Chondrocyte (in vitro differentiated cells): ENCODE measurements around the gene APC2. TPM values are rescaled to one million over a fixed set of nuclear protein-coding genes. Genes with fewer than 3 reads are reported as not detected.
"Not testable (repeated sequence)": the region's sequence is repeated elsewhere in the genome, so short reads cannot be mapped to it uniquely, and the experiment has no call there.

Experiments used
- DNase-seq: peaks from one replicate; pipeline ENCODE4 v3.0.0; 2021; ENCODE audit warnings: mixed read lengths, low spot score
- H3K27ac Mint-ChIP-seq: one replicate; pipeline ENCODE4 v1.8.0; 2021; ENCODE audit warnings: mild to moderate bottlenecking, moderate library complexity, mixed read lengths; ENCODE audit not compliant: unreplicated experiment
- H3K27me3 Mint-ChIP-seq: 2 replicates; pipeline ENCODE4 v1.8.0; 2021; ENCODE audit warnings: low read depth, mixed read lengths
- H3K36me3 Mint-ChIP-seq: 2 replicates; pipeline ENCODE4 v1.8.0; 2021; ENCODE audit warnings: low read depth, mixed read lengths
- H3K4me1 Mint-ChIP-seq: 2 replicates; pipeline ENCODE4 v1.8.0; 2021; ENCODE audit warnings: low read depth, mild to moderate bottlenecking, mixed read lengths
- H3K4me3 Mint-ChIP-seq: one replicate; pipeline ENCODE4 v1.8.0; 2021; ENCODE audit warnings: mild to moderate bottlenecking, moderate library complexity, mixed read lengths; ENCODE audit not compliant: unreplicated experiment
- H3K9me3 Mint-ChIP-seq: 2 replicates; pipeline ENCODE4 v1.8.0; 2021; ENCODE audit warnings: low read depth, mixed read lengths
- CTCF ChIP-seq: fragments of 200-600 bp; sonication (generic); IDR thresholded peaks from 2 replicates; pipeline ENCODE4 v1.5.0; 2021; ENCODE audit warnings: antibody characterized with exemption, mild to moderate bottlenecking, moderate library complexity
- total RNA-seq: library from RNA; stranded (reverse); gene quantifications from 3 replicates; pipeline ENCODE4 v1.2.1, GENCODE V29; 2021

Gene APC2
- total RNA-seq, 1 donor from 2014 or later = 3.9 TPM

GRCh38 chr19:1513499-1514294 lies 63.8 kb downstream of the APC2 start:
- DNase-seq = no peak

GRCh38 chr19:1514295-1514661 lies 64.4 kb downstream of the APC2 start:
- Mint-ChIP-seq H3K36me3 (no peaks in the 10 kb centered on the region), H3K4me3 (peak overlapping the region; percentile 25), H3K4me1 (peaks cover 14% of the 10 kb centered on the region), H3K27ac (no peak overlapping the region), H3K27me3 (peaks cover 4% of the 10 kb centered on the region), H3K9me3 (no peaks in the 10 kb centered on the region)
- no peak for TF ChIP-seq CTCF
- DNase-seq = no peak

More at GRCh38 chr19:1513499-1514294, 63.8 kb downstream of the APC2 start:
- H3K4me3 Mint-ChIP-seq = peak overlapping the region; percentile 31
- H3K27me3 Mint-ChIP-seq = peaks cover 4% of the 10 kb centered on the region
- H3K4me1 Mint-ChIP-seq = peaks cover 14% of the 10 kb centered on the region
- no peak overlapping the region for H3K27ac Mint-ChIP-seq
- TF ChIP-seq CTCF = peak; percentile 83
- H3K36me3 Mint-ChIP-seq = no peaks in the 10 kb centered on the region
- H3K9me3 Mint-ChIP-seq = no peaks in the 10 kb centered on the region

GRCh38 chr19:1514986-1515721 lies 65.2 kb downstream of the APC2 start:
- DNase-seq = no peak
- Mint-ChIP-seq H3K27me3 (peaks cover 4% of the 10 kb centered on the region), H3K27ac (no peak overlapping the region), H3K9me3 (no peaks in the 10 kb centered on the region), H3K36me3 (no peaks in the 10 kb centered on the region), H3K4me1 (peaks cover 10% of the 10 kb centered on the region), H3K4me3 (no peak overlapping the region)
- no peak for TF ChIP-seq CTCF

- Mint-ChIP-seq H3K27me3 (peaks cover 4% of the 10 kb centered on the region), H3K27ac (no peak overlapping the region), H3K9me3 (no peaks in the 10 kb centered on the region), H3K4me3 (no peak overlapping the region), H3K4me1 (peaks cover 7% of the 10 kb centered on the region), H3K36me3 (no peaks in the 10 kb centered on the region)
- TF ChIP-seq CTCF = no peak
- DNase-seq = no peak
Observed at GRCh38 chr19:1516395-1516753, 66.5 kb downstream of the APC2 start.

GRCh38 chr19:1518471-1518870 lies 68.5 kb downstream of the APC2 start:
- H3K4me1 Mint-ChIP-seq = no peaks in the 10 kb centered on the region

GRCh38 chr19:1519802-1520201 lies 69.9 kb downstream of the APC2 start:
- DNase-seq = not testable (repeated sequence)

More at GRCh38 chr19:1518471-1518870, 68.5 kb downstream of the APC2 start:
- Mint-ChIP-seq H3K9me3 (no peaks in the 10 kb centered on the region), H3K27me3 (peaks cover 10% of the 10 kb centered on the region), H3K36me3 (no peaks in the 10 kb centered on the region), H3K4me3 (no peak overlapping the region), H3K27ac (no peak overlapping the region)
- TF ChIP-seq CTCF = no peak
- no peak for DNase-seq

More at GRCh38 chr19:1519802-1520201, 69.9 kb downstream of the APC2 start:
- H3K4me3 Mint-ChIP-seq, H3K4me1 Mint-ChIP-seq, H3K9me3 Mint-ChIP-seq, H3K27ac Mint-ChIP-seq, H3K36me3 Mint-ChIP-seq: not testable (repeated sequence)
- H3K27me3 Mint-ChIP-seq = peaks cover 16% of the 10 kb centered on the region
